ENCODE measurements around the gene DSCAM. TPM values are rescaled to one million over a fixed set of nuclear protein-coding genes. Genes with fewer than 3 reads are reported as not detected.

Gene DSCAM
- total RNA-seq, 1 donor, result not detected

- no peak overlapping the region for H3K27ac ChIP-seq (ENCODE audit: low read depth, low read length)
- H3K4me2 ChIP-seq (ENCODE audit: insufficient read depth, low read length), result no peak overlapping the region
- H3K79me2 ChIP-seq (ENCODE audit: insufficient read depth, low read length), result no peaks in the 10 kb centered on the region
- no peak overlapping the region for H2AFZ ChIP-seq (ENCODE audit: low read length)
- no peak for TF ChIP-seq CTCF (IDR thresholded peaks at IDR 0.05; ENCODE audit: extremely low read depth, low read depth, low read length)
- no peak overlapping the region for H3K4me3 ChIP-seq (ENCODE audit: insufficient read depth, low read length)
- no peaks in the 10 kb centered on the region for H4K20me1 ChIP-seq (ENCODE audit: insufficient read depth, low read length)
- no peaks in the 10 kb centered on the region for H3K4me1 ChIP-seq (ENCODE audit: insufficient read depth, low read length)
- DNase-seq (ENCODE audit: insufficient read length, low spot score, missing footprints), result no peak
- no peaks in the 10 kb centered on the region for H3K27me3 ChIP-seq (ENCODE audit: insufficient read depth, low read length)
- peaks cover 5% of the 10 kb centered on the region for H3K9me3 ChIP-seq (ENCODE audit: low read depth, low read length)
- H3K36me3 ChIP-seq (ENCODE audit: insufficient read depth, low read length), result no peaks in the 10 kb centered on the region
Observed at GRCh38 chr21:40723317-40723716, 123.6 kb downstream of the DSCAM start.

- Histone ChIP-seq H3K4me3 (ENCODE audit: insufficient read depth, low read length) (no peak overlapping the region), H3K36me3 (ENCODE audit: insufficient read depth, low read length) (no peaks in the 10 kb centered on the region), H4K20me1 (ENCODE audit: insufficient read depth, low read length) (no peaks in the 10 kb centered on the region), H3K4me1 (ENCODE audit: insufficient read depth, low read length) (no peaks in the 10 kb centered on the region), H3K27ac (ENCODE audit: low read depth, low read length) (no peak overlapping the region), H3K4me2 (ENCODE audit: insufficient read depth, low read length) (no peak overlapping the region), H3K79me2 (ENCODE audit: insufficient read depth, low read length) (no peaks in the 10 kb centered on the region), H3K27me3 (ENCODE audit: insufficient read depth, low read length) (no peaks in the 10 kb centered on the region), H2AFZ (ENCODE audit: low read length) (no peak overlapping the region), H3K9me3 (ENCODE audit: low read depth, low read length) (peaks cover 8% of the 10 kb centered on the region)
- no peak for TF ChIP-seq CTCF (IDR thresholded peaks at IDR 0.05; ENCODE audit: extremely low read depth, low read depth, low read length)
- DNase-seq (ENCODE audit: insufficient read length, low spot score, missing footprints), result no peak
Observed at GRCh38 chr21:40719615-40720014, 127.3 kb downstream of the DSCAM start.

GRCh38 chr21:40717028-40717427 is 129.9 kb downstream of the DSCAM start:
- no peak for DNase-seq (ENCODE audit: insufficient read length, low spot score, missing footprints)
- no peak for TF ChIP-seq CTCF (IDR thresholded peaks at IDR 0.05; ENCODE audit: extremely low read depth, low read depth, low read length)
- Histone ChIP-seq H3K27me3 (ENCODE audit: insufficient read depth, low read length) (no peaks in the 10 kb centered on the region), H3K4me3 (ENCODE audit: insufficient read depth, low read length) (no peak overlapping the region), H3K27ac (ENCODE audit: low read depth, low read length) (no peak overlapping the region), H4K20me1 (ENCODE audit: insufficient read depth, low read length) (no peaks in the 10 kb centered on the region), H2AFZ (ENCODE audit: low read length) (no peak overlapping the region), H3K36me3 (ENCODE audit: insufficient read depth, low read length) (no peaks in the 10 kb centered on the region), H3K4me1 (ENCODE audit: insufficient read depth, low read length) (no peaks in the 10 kb centered on the region), H3K4me2 (ENCODE audit: insufficient read depth, low read length) (no peak overlapping the region), H3K9me3 (ENCODE audit: low read depth, low read length) (peaks cover 13% of the 10 kb centered on the region), H3K79me2 (ENCODE audit: insufficient read depth, low read length) (no peaks in the 10 kb centered on the region)

GRCh38 chr21:40714536-40714935 is 132.4 kb downstream of the DSCAM start:
- Histone ChIP-seq H2AFZ (ENCODE audit: low read length) (no peak overlapping the region), H3K79me2 (ENCODE audit: insufficient read depth, low read length) (no peaks in the 10 kb centered on the region), H3K27ac (ENCODE audit: low read depth, low read length) (no peak overlapping the region), H3K4me1 (ENCODE audit: insufficient read depth, low read length) (no peaks in the 10 kb centered on the region), H3K36me3 (ENCODE audit: insufficient read depth, low read length) (no peaks in the 10 kb centered on the region), H3K9me3 (ENCODE audit: low read depth, low read length) (peaks cover 12% of the 10 kb centered on the region), H3K4me3 (ENCODE audit: insufficient read depth, low read length) (no peak overlapping the region), H3K4me2 (ENCODE audit: insufficient read depth, low read length) (no peak overlapping the region), H4K20me1 (ENCODE audit: insufficient read depth, low read length) (no peaks in the 10 kb centered on the region), H3K27me3 (ENCODE audit: insufficient read depth, low read length) (no peaks in the 10 kb centered on the region)
- no peak for TF ChIP-seq CTCF (IDR thresholded peaks at IDR 0.05; ENCODE audit: extremely low read depth, low read depth, low read length)
- DNase-seq (ENCODE audit: insufficient read length, low spot score, missing footprints), result no peak

Data from osteoblast (primary cell).